HFFc6 (cell line): ENCODE measurements around the gene TTLL7. TPM values are rescaled to one million over a fixed set of nuclear protein-coding genes. Genes with fewer than 3 reads are reported as not detected.

Source experiments
- DNase-seq: peaks from one replicate; pipeline ENCODE4 v3.0.0-alpha.2; 2018
- H3K27ac Mint-ChIP-seq: 2 replicates; pipeline ENCODE4 v1.8.0; 2020; ENCODE audit warnings: mild to moderate bottlenecking, mixed read lengths
- H3K27me3 Mint-ChIP-seq: 2 replicates; pipeline ENCODE4 v1.8.0; 2021; ENCODE audit warnings: mild to moderate bottlenecking, moderate library complexity, mixed read lengths; ENCODE audit not compliant: insufficient read depth
- H3K36me3 Mint-ChIP-seq: 2 replicates; pipeline ENCODE4 v1.8.0; 2021; ENCODE audit warnings: low read depth, mixed read lengths
- H3K4me1 Mint-ChIP-seq: 2 replicates; pipeline ENCODE4 v1.8.0; 2020; ENCODE audit warnings: low read depth, mixed read lengths
- H3K4me3 Mint-ChIP-seq: 2 replicates; pipeline ENCODE4 v1.8.0; 2020; ENCODE audit warnings: mild to moderate bottlenecking, moderate library complexity, mixed read lengths
- H3K9me3 Mint-ChIP-seq: 2 replicates; pipeline ENCODE4 v1.8.0; 2020; ENCODE audit warnings: mild to moderate bottlenecking, mixed read lengths
- long read RNA-seq: library from polyadenylated mRNA; unstranded; transcript quantifications from one replicate; pipeline ENCODE4 v2.0.0, GENCODE V29; 2019
- total RNA-seq, 6 experiments: library from RNA; stranded (reverse); fragmentation: NEBNext Ultra II Directional; extraction: Animal tissue kit (Norgen Biotek cat#: 25700); gene quantifications; 2 replicates in 1 of 6; 3 replicates in 5 of 6; pipeline ENCODE4 v1.2.3, GENCODE V29; 2021
- TF ChIP-seq, protein P1 (sequence below): fragments of 200-600 bp; sonication (generic); IDR thresholded peaks from 2 replicates; pipeline ENCODE4 v1.5.0; 2021; ENCODE audit warnings: antibody characterized with exemption, mild to moderate bottlenecking

The TTLL7 gene, protein sequence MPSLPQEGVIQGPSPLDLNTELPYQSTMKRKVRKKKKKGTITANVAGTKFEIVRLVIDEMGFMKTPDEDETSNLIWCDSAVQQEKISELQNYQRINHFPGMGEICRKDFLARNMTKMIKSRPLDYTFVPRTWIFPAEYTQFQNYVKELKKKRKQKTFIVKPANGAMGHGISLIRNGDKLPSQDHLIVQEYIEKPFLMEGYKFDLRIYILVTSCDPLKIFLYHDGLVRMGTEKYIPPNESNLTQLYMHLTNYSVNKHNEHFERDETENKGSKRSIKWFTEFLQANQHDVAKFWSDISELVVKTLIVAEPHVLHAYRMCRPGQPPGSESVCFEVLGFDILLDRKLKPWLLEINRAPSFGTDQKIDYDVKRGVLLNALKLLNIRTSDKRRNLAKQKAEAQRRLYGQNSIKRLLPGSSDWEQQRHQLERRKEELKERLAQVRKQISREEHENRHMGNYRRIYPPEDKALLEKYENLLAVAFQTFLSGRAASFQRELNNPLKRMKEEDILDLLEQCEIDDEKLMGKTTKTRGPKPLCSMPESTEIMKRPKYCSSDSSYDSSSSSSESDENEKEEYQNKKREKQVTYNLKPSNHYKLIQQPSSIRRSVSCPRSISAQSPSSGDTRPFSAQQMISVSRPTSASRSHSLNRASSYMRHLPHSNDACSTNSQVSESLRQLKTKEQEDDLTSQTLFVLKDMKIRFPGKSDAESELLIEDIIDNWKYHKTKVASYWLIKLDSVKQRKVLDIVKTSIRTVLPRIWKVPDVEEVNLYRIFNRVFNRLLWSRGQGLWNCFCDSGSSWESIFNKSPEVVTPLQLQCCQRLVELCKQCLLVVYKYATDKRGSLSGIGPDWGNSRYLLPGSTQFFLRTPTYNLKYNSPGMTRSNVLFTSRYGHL
- total RNA-seq, result 1 to 10 TPM; 5.1 to 8.4 (median 7.5) TPM
- long read RNA-seq, partial matches to known transcripts, result 5 of 9 reads
- long read RNA-seq, other reads (novel, unspliced or antisense), result 4 of 9 reads

- H3K9me3 Mint-ChIP-seq, result no peaks in the 10 kb centered on the region
- DNase-seq, result peak; percentile 61
- H3K4me1 Mint-ChIP-seq, result peaks cover 31% of the 10 kb centered on the region
- H3K27ac Mint-ChIP-seq, result peak within 1 kb of the TSS; percentile 86
- TF ChIP-seq, protein P1, sequence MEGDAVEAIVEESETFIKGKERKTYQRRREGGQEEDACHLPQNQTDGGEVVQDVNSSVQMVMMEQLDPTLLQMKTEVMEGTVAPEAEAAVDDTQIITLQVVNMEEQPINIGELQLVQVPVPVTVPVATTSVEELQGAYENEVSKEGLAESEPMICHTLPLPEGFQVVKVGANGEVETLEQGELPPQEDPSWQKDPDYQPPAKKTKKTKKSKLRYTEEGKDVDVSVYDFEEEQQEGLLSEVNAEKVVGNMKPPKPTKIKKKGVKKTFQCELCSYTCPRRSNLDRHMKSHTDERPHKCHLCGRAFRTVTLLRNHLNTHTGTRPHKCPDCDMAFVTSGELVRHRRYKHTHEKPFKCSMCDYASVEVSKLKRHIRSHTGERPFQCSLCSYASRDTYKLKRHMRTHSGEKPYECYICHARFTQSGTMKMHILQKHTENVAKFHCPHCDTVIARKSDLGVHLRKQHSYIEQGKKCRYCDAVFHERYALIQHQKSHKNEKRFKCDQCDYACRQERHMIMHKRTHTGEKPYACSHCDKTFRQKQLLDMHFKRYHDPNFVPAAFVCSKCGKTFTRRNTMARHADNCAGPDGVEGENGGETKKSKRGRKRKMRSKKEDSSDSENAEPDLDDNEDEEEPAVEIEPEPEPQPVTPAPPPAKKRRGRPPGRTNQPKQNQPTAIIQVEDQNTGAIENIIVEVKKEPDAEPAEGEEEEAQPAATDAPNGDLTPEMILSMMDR, result no peak
- no peaks in the 10 kb centered on the region for H3K36me3 Mint-ChIP-seq
- H3K4me3 Mint-ChIP-seq, result peak within 1 kb of the TSS; percentile 92
- no peaks in the 10 kb centered on the region for H3K27me3 Mint-ChIP-seq
Measured at GRCh38 chr1:83998498-83999315, at the start of gene TTLL7. TTLL7 (minus strand) TSS chr1:83999132; CDS start chr1:83952211, 46,921 bp downstream.

DNA sequence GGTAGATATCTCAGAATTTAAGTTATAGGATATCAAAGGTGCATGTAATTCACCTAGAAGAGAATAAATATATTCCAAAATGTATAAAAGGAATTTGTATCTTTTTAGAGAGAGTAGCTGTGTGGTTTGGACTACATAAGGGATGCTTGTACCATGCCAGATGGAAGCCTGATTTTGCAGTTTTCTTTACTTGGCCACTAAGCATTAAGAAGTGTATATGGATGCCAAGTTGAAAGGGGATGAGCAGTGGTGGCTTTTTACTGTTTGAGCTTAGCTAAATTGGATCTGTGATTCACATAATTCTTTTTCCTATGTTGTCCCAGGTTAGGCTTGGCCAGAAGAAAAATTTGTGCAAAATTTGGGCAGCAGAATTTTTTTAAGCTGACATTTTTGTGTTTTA lies 43.5 kb upstream of the TTLL7 start:
- H3K27ac Mint-ChIP-seq, result no peak overlapping the region
- H3K4me3 Mint-ChIP-seq, result no peak overlapping the region
- TF ChIP-seq, protein P1, result no peak
- DNase-seq, result no peak
- no peaks in the 10 kb centered on the region for H3K9me3 Mint-ChIP-seq
- H3K27me3 Mint-ChIP-seq, result peaks cover 5% of the 10 kb centered on the region; the same call in 1 of the 2 replicates
- H3K4me1 Mint-ChIP-seq, result no peaks in the 10 kb centered on the region
- H3K36me3 Mint-ChIP-seq, result no peaks in the 10 kb centered on the region

- Mint-ChIP-seq H3K36me3 (no peaks in the 10 kb centered on the region), H3K9me3 (peaks cover 9% of the 10 kb centered on the region), H3K4me3 (no peak overlapping the region), H3K27ac (no peak overlapping the region), H3K4me1 (no peaks in the 10 kb centered on the region), H3K27me3 (peaks cover 6% of the 10 kb centered on the region; the same call in 1 of the 2 replicates)
- TF ChIP-seq, protein P1, result no peak
- DNase-seq, result no peak
Measured at GRCh38 chr1:84037758-84038611, 39.1 kb upstream of the TTLL7 start.

DNA sequence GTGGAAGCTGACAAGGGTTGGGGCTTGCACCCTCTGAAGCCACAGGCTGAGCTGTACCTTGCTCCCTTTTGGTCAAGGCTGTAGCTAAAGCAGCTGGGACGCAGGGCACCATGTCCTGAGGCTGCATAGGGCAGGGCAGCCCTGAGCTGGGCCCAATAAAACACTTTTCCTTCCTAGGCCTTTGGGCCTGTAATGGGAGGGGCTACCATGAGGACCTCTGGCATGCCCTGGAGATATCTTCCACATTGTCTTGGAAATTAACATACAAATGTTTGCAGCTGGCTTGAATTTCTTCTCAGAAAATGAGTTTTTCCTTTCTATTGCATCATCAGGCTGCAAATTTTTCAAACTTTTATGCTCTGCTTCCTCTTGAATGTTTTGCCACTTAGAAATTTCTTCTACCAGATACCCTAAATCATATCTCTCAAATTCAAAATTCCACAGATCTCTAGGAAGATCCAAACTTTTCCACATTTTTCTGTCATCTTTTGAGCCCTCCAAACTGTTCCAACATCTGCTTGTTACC lies 32.9 kb upstream of the TTLL7 start:
- Mint-ChIP-seq H3K9me3 (peaks cover 9% of the 10 kb centered on the region), H3K27ac (no peak overlapping the region), H3K4me1 (no peaks in the 10 kb centered on the region), H3K27me3 (peaks cover 7% of the 10 kb centered on the region), H3K36me3 (no peaks in the 10 kb centered on the region), H3K4me3 (no peak overlapping the region)
- no peak for DNase-seq
- TF ChIP-seq, protein P1, result no peak
